ENCODE measurements around the gene BRD3.

DNA sequence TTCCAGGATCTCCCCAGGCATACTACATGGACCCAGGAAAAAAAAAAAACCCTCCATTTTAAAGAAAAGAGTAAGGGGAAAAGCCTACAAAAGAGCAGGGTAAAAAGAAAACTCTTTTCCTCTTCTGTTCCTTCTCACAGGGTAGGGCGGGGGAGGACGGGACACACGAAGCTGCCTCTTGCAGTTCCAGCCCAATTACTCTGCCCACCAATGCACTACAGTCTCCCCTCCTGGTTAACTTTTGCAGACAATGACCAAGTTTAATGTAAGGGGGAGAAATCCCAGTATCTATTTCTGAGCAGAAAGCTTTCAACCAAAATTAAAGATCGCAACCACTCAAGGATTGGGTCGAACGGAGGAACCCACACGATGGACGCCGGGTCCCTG is 1.3 kb downstream of the BRD3 start:
- TF ChIP-seq, protein P1, sequence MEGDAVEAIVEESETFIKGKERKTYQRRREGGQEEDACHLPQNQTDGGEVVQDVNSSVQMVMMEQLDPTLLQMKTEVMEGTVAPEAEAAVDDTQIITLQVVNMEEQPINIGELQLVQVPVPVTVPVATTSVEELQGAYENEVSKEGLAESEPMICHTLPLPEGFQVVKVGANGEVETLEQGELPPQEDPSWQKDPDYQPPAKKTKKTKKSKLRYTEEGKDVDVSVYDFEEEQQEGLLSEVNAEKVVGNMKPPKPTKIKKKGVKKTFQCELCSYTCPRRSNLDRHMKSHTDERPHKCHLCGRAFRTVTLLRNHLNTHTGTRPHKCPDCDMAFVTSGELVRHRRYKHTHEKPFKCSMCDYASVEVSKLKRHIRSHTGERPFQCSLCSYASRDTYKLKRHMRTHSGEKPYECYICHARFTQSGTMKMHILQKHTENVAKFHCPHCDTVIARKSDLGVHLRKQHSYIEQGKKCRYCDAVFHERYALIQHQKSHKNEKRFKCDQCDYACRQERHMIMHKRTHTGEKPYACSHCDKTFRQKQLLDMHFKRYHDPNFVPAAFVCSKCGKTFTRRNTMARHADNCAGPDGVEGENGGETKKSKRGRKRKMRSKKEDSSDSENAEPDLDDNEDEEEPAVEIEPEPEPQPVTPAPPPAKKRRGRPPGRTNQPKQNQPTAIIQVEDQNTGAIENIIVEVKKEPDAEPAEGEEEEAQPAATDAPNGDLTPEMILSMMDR (conservative IDR thresholded peaks at IDR 0.05), result no peak
- TF ChIP-seq EZH2 (IDR thresholded peaks at IDR 0.05; ENCODE audit: low read depth), result no peak
